Neural crest cell (in vitro differentiated cells): ENCODE data around the gene HTR3A. TPM values are rescaled to one million over a fixed set of nuclear protein-coding genes. Genes with fewer than 3 reads are reported as not detected.

Experiments used
- DNase-seq: peaks from one replicate; pipeline ENCODE4 v3.0.0; 2021; ENCODE audit warnings: low read depth, mixed read lengths, low spot score
- H3K27ac Mint-ChIP-seq: one replicate; pipeline ENCODE4 v1.8.0; 2021; ENCODE audit warnings: mild to moderate bottlenecking, mixed read lengths; ENCODE audit not compliant: unreplicated experiment
- H3K27me3 Mint-ChIP-seq: 2 replicates; pipeline ENCODE4 v1.8.0; 2021; ENCODE audit warnings: low read depth, mild to moderate bottlenecking, mixed read lengths
- H3K36me3 Mint-ChIP-seq: 2 replicates; pipeline ENCODE4 v1.8.0; 2021; ENCODE audit warnings: low read depth, mild to moderate bottlenecking, mixed read lengths
- H3K4me1 Mint-ChIP-seq: 2 replicates; pipeline ENCODE4 v1.8.0; 2021; ENCODE audit warnings: mixed read lengths
- H3K4me3 Mint-ChIP-seq: one replicate; pipeline ENCODE4 v1.8.0; 2021; ENCODE audit warnings: mild to moderate bottlenecking, mixed read lengths
- H3K9me3 Mint-ChIP-seq: 2 replicates; pipeline ENCODE4 v1.8.0; 2021; ENCODE audit warnings: mixed read lengths
- total RNA-seq: library from RNA; stranded (reverse); gene quantifications from 2 replicates; pipeline ENCODE4 v1.2.1, GENCODE V29; 2021
- TF ChIP-seq, protein P1 (sequence below): fragments of 200-600 bp; sonication (generic); conservative IDR thresholded peaks from 2 replicates; pipeline ENCODE4 v1.5.0; 2021; ENCODE audit warnings: antibody characterized with exemption, mild to moderate bottlenecking

The HTR3A gene
- total RNA-seq, 1 donor from 2014 or later: 3.8 TPM

DNA sequence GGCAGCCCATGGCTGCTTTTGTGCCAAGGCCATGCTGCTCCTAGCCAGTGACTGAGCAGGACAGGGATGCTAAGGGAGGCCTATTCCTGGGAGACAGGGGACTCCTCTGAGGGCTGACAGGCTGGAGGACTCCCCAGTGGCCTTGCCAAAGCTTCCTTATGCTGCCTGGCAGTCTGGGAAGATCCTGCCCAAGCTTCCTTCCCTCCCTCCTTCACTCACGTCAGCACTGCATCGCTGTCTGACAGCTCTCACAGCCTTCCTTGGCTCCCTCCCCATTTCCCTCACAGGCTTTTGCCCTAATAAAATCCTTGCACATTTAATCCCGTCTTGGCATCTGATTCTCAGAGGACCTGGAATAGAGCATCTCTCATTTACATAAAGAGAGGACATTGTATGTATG is 26.5 kb downstream of the HTR3A start:
- Mint-ChIP-seq H3K27me3 (no peaks in the 10 kb centered on the region), H3K9me3 (no peaks in the 10 kb centered on the region), H3K36me3 (no peaks in the 10 kb centered on the region), H3K4me1 (peaks cover 25% of the 10 kb centered on the region), H3K4me3 (no peak overlapping the region), H3K27ac (no peak overlapping the region)
- DNase-seq: no peak
- TF ChIP-seq, protein P1, sequence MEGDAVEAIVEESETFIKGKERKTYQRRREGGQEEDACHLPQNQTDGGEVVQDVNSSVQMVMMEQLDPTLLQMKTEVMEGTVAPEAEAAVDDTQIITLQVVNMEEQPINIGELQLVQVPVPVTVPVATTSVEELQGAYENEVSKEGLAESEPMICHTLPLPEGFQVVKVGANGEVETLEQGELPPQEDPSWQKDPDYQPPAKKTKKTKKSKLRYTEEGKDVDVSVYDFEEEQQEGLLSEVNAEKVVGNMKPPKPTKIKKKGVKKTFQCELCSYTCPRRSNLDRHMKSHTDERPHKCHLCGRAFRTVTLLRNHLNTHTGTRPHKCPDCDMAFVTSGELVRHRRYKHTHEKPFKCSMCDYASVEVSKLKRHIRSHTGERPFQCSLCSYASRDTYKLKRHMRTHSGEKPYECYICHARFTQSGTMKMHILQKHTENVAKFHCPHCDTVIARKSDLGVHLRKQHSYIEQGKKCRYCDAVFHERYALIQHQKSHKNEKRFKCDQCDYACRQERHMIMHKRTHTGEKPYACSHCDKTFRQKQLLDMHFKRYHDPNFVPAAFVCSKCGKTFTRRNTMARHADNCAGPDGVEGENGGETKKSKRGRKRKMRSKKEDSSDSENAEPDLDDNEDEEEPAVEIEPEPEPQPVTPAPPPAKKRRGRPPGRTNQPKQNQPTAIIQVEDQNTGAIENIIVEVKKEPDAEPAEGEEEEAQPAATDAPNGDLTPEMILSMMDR: no peak

GRCh38 chr11:114008331-114008730 is 33.4 kb downstream of the HTR3A start:
- no peaks in the 10 kb centered on the region for H3K27me3 Mint-ChIP-seq

DNA sequence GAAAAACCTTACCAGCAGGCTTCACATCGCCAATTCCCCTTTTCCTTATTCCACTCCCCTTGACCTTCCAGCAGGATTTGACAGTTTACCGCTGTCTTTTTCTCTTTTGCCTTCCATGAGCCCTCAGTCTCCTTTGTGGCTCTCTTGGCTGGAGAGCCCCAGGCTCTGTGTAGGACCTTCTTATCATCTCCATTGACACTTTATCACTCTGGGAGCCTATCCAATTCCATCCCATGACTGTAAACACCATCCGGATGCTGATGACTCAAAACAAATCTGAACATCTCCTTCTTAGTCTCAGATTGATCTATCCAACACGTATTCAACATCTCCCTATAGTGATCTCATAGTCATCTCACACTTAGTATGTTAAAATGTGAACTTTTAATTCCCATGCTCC is 36.0 kb downstream of the HTR3A start:
- DNase-seq: no peak
- Mint-ChIP-seq H3K27ac (no peak overlapping the region), H3K9me3 (no peaks in the 10 kb centered on the region), H3K4me1 (no peaks in the 10 kb centered on the region), H3K4me3 (no peak overlapping the region), H3K36me3 (no peaks in the 10 kb centered on the region), H3K27me3 (no peaks in the 10 kb centered on the region)
- TF ChIP-seq, protein P1: no peak

More at GRCh38 chr11:114008331-114008730, 33.4 kb downstream of the HTR3A start:
- no peaks in the 10 kb centered on the region for H3K36me3 Mint-ChIP-seq
- TF ChIP-seq, protein P1: no peak
- no peak for DNase-seq
- no peak overlapping the region for H3K27ac Mint-ChIP-seq
- H3K9me3 Mint-ChIP-seq: no peaks in the 10 kb centered on the region
- no peak overlapping the region for H3K4me3 Mint-ChIP-seq
- H3K4me1 Mint-ChIP-seq: no peaks in the 10 kb centered on the region

DNA sequence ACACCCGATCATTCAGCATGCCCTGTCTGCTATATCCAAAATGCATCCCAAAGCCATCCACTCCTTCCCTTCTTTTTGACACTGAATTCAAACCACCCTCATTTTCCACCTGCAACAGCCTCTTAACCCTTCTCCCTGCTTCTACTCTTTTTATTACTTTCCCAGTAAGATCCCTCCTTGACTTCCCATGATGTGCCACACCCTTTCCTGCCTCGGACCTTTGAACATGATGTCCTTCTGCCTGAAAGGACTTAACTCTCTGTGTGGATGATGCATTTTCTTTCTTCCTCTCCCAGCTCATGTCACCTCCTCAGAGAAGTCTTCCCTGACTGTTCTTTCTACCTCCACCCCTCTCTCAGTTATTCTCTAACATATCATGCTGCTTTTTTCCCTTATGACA is 36.5 kb downstream of the HTR3A start:
- Mint-ChIP-seq H3K4me1 (no peaks in the 10 kb centered on the region), H3K9me3 (no peaks in the 10 kb centered on the region), H3K27ac (no peak overlapping the region), H3K36me3 (no peaks in the 10 kb centered on the region), H3K27me3 (no peaks in the 10 kb centered on the region), H3K4me3 (no peak overlapping the region)
- no peak for DNase-seq
- TF ChIP-seq, protein P1: no peak

DNA sequence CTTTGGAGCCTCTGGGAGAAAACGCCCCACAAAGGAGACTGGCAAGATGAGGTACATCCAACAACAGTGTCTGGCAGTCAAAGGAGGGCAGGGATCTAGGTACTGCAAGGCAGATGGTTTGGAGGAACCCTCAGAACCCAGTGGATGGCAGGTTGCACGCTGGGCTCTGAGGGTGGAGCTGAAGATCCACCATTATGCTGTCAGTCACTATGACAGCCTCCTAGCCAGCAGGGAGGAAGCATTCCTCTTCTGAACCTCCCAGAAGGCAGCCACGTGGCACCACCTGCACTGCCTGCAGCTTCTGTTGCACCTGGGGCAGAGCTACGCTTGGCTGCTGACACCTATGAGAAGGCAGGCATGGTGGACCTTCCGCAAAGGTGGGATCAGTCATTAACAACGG is 40.2 kb downstream of the HTR3A start:
- Mint-ChIP-seq H3K27me3 (no peaks in the 10 kb centered on the region), H3K36me3 (no peaks in the 10 kb centered on the region), H3K4me1 (no peaks in the 10 kb centered on the region), H3K4me3 (no peak overlapping the region), H3K27ac (no peak overlapping the region), H3K9me3 (no peaks in the 10 kb centered on the region)
- DNase-seq: no peak
- TF ChIP-seq, protein P1: no peak

GRCh38 chr11:114016986-114017385 is 42.1 kb downstream of the HTR3A start:
- H3K36me3 Mint-ChIP-seq: no peaks in the 10 kb centered on the region
- no peaks in the 10 kb centered on the region for H3K27me3 Mint-ChIP-seq
- no peak overlapping the region for H3K4me3 Mint-ChIP-seq
- H3K9me3 Mint-ChIP-seq: no peaks in the 10 kb centered on the region
- TF ChIP-seq, protein P1: no peak
- no peak for DNase-seq
- no peaks in the 10 kb centered on the region for H3K4me1 Mint-ChIP-seq
- no peak overlapping the region for H3K27ac Mint-ChIP-seq
